SIG-M5 (cell line): Measurements from ENCODE around the gene CDC7.
"Not testable (repeated sequence)": the region's sequence is repeated elsewhere in the genome, so short reads cannot be mapped to it uniquely, and the experiment has no call there.

Experiments
- DNase-seq: peaks from one replicate; lab custom pipeline; 2025; lab: John Stamatoyannopoulos, UW

CDC7 gene

GRCh38 chr1:91500756-91501522 is at the start of gene CDC7:
Gene CDC7 (plus strand): TSS chr1:91500851. CDS start chr1:91501717, 866 bp downstream.
- DNase-seq: no peak

GRCh38 chr1:91454136-91454535 is 46.5 kb upstream of the CDC7 start:
- DNase-seq: no peak

GRCh38 chr1:91455334-91455733 is 45.3 kb upstream of the CDC7 start:
- DNase-seq: no peak

- no peak for DNase-seq
These were observed 44.8 kb upstream of the CDC7 start for GRCh38 chr1:91455896-91456295.

- not testable (repeated sequence) for DNase-seq
These were observed 35.3 kb upstream of the CDC7 start for GRCh38 chr1:91465350-91465749.

GRCh38 chr1:91476533-91477217 is 24.0 kb upstream of the CDC7 start:
- DNase-seq: no peak

- no peak for DNase-seq
These were observed 13.2 kb upstream of the CDC7 start for GRCh38 chr1:91487469-91487868.

GRCh38 chr1:91490501-91490900 is 10.2 kb upstream of the CDC7 start:
- DNase-seq: no peak

GRCh38 chr1:91498035-91498434 is 2.6 kb upstream of the CDC7 start:
- DNase-seq: no peak

GRCh38 chr1:91498498-91499245 is 2.0 kb upstream of the CDC7 start:
- DNase-seq: no peak

- DNase-seq: no peak
These were observed 1.3 kb upstream of the CDC7 start for GRCh38 chr1:91499346-91499745.

- DNase-seq: no peak
These were observed 521 bp upstream of the CDC7 start for GRCh38 chr1:91499904-91500755.

GRCh38 chr1:91501523-91501851 is 836 bp downstream of the CDC7 start:
- no peak for DNase-seq

GRCh38 chr1:91501971-91502671 is 1.5 kb downstream of the CDC7 start:
- DNase-seq: no peak

- no peak for DNase-seq
These were observed 2.1 kb downstream of the CDC7 start for GRCh38 chr1:91502672-91503184.

- DNase-seq: no peak
These were observed 2.8 kb downstream of the CDC7 start for GRCh38 chr1:91503332-91503900.

- no peak for DNase-seq
These were observed 3.4 kb downstream of the CDC7 start for GRCh38 chr1:91503975-91504530.

GRCh38 chr1:91505086-91505485 is 4.4 kb downstream of the CDC7 start:
- DNase-seq: no peak

- no peak for DNase-seq
These were observed 5.4 kb downstream of the CDC7 start for GRCh38 chr1:91506071-91506470.

GRCh38 chr1:91507328-91507727 is 6.7 kb downstream of the CDC7 start:
- no peak for DNase-seq

- no peak for DNase-seq
These were observed 10.1 kb downstream of the CDC7 start for GRCh38 chr1:91510754-91511153.
